NCI-H1417 treated with DMSO at 0.1 percent for 48 hours (cell line): ENCODE measurements around the gene POLQ.
"Not testable (repeated sequence)": the region's sequence is repeated elsewhere in the genome, so short reads cannot be mapped to it uniquely, and the experiment has no call there.

Experiments used
- DNase-seq: peaks from one replicate; lab custom pipeline; 2025; lab: John Stamatoyannopoulos, UW

POLQ gene

DNA sequence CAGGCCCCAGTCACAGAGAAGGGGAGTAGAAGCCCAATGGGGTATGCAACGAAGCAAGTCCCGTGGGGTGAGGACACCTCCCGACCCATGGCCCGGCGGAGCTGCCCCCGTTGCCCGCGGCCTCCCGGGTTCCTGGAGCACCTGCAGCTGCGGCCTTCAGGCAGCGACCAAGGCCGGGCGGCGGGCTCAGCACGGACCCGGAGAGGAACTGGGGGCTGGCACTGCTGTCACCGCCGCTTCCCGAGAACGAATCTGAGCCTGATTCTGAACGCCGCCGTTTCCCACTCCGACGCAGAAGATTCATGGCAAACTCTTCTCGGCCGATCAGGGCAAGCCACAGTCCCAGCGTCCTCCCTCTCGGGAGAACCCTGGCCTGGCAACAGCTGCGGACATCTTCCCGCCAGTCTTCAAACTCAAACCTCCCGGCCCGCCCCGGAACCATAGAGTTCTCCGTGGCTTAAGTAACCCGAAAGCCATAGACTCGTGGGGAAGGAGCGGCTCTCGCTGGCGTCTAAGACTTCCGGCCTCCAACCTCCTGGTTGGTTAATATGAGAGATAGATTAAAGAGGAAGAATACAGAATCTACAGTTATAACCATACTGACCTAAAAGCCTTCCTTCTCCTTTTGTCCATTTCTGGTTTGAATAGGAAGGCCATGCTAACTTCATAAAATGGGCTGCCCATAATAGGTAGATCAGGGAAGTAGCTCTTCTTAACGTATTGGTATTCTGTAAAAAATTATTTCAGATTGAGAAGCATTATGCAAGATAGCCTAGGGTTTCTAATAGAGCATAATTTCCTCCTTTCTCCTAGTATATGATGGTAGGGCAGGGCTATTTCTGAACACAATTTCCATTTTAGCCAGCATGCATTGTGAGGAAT, at the start of gene POLQ:
Gene POLQ (minus strand): TSS at position 415 of the 882 bp plus-strand sequence. CDS start 111 bp downstream, at position 304.
- DNase-seq: peak; percentile 67

DNA sequence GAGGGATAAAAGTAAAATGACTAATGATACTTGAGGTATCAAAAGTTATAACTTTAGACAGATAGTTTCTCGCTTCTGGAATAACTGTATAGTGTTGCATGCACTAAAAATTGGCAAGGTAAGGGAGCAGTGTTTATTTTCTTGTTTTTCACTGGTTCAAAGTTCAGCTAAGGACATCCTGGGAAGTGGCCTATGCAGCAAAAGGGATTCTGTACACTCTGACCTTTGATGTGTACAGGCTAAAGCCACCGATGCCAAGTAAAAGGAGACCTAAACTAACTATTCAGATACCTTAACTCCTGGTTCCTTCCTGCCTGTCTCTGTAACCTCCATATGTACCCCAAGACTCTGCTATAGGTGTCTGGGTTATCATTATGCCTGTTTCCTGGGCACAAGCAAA, 49.1 kb upstream of the POLQ start:
- no peak for DNase-seq

GRCh38 chr3:121593806-121594205, 48.0 kb upstream of the POLQ start:
- DNase-seq: not testable (repeated sequence)

DNA sequence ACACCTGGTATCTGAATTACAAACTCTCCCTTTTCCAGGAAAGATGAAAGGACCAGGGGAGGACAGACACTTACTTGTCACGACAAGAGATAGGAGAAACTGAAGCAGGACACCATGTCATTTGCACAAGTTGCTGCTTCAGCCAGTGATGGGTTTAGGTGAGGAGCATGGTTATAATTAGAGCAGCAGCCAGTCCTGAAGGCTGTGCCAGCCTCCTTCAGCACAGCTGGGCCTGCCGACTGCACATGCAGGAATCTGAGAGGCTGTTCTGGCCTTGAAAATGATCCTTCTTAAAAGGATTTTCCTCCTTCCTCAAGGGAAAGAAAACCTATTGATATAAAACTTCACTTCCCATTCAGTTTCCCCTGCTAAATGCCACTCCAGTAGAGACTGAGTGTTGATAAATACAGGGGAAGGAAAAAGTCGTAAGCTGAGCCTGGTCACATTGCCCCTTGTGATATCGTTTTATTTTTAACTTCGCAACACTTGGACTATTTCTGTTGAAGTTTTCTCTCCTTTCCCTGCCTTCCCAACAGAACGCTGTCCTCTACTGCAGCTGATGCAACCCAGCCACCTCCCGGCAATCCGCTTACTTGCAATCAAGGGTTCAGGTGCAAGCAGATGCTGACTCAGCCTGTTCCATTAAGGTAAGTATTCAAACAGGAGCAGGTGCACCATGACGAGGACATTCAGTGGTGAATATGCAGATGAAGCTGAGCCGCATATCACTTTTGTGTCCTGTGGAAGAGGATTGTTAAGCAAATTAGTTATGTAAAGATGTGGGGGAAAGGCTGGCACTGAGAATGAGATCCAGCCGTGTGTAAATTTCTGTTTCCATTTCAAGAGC, 47.3 kb upstream of the POLQ start, which contains the start of gene FBXO40:
Gene FBXO40 (plus strand): TSS at position 524 of the 847 bp plus-strand sequence. CDS start 27,197 bp downstream, outside the sequence.
- DNase-seq: peak; percentile 47

DNA sequence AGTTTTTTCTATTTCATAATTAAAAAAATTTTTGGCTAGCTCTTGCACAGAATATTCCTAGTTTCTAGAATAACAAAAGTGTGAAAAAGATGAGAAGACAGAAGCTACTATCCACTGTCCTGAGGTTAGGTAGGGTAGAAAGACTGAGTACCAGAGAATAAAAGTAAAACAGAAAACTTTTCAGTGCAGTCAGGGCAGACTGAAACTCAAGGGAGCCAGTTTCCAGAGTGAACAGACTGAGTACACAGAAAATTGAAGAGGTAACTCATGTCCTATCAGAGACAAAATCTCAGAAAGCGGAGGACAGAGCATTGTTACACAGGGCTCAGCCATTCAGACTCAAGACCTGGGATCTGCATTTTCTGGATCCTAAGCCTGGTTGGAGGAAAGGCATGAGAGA, 38.6 kb upstream of the POLQ start:
- DNase-seq: no peak

DNA sequence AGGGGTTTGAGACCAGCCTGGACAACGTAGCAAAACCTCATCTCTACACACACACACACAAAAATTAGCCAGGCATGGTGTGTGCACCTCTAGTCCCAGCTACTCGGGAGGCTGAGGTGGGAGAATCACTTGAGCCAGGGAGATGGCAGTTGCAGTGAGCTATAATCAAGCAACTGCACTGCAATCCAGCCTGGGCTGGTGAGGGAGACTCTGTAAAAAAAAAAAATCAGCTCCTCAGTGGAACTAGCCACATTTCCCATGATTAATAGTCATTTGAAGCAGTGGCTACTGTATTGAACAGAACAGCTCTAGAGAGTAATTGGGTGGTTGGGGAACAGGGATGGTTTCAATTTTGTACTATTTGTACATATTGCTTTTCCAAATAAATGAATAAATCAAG, 35.9 kb upstream of the POLQ start:
- no peak for DNase-seq

GRCh38 chr3:121574449-121574848, 28.7 kb upstream of the POLQ start:
- no peak for DNase-seq

DNA sequence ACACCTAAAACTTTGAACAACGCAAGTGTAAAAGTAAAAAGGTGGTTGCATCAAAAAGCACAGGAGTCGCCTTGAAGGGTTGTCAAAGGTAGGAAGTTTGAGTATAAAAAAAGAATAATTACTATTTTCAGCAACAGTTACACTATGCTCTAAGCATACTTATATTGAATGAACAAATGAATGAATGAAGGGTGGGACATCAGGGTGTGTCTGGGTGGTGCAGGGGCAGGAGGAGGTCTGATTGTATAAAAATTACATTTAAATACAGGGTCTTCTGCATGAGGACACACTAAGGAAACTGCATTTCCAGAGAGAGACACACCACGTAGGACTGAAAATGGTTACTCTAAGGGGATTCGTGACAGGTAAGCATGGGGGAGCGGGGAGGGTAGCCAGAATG, 21.9 kb upstream of the POLQ start, which contains the start of gene ARGFX:
Gene ARGFX (plus strand): TSS at position 301 of the 400 bp plus-strand sequence. CDS start 2,765 bp downstream, outside the sequence.
- no peak for DNase-seq

- no peak for DNase-seq
Measured at GRCh38 chr3:121566773-121567172, 21.0 kb upstream of the POLQ start.

DNA sequence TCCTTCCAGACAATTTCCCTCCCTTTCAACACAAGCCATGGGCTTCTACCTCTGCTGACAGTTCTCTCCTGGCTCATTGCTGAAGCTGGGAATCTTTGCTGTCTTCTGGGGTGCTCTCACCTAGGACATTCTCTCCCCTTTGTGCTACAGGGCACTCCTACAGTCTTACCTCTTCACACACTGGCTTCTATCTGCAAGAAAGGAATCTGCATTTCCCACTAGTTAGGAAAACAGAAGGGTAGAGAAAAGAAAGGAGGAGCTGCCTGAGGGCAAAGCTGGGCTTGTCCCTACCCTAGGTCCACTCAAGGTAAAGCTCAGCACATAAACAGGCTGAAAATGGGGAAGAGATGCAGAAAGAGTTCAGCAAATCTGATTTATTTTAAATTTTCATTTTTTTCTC, 16.4 kb upstream of the POLQ start:
- no peak for DNase-seq

- no peak for DNase-seq
Measured at GRCh38 chr3:121557426-121557934, 11.7 kb upstream of the POLQ start.

DNA sequence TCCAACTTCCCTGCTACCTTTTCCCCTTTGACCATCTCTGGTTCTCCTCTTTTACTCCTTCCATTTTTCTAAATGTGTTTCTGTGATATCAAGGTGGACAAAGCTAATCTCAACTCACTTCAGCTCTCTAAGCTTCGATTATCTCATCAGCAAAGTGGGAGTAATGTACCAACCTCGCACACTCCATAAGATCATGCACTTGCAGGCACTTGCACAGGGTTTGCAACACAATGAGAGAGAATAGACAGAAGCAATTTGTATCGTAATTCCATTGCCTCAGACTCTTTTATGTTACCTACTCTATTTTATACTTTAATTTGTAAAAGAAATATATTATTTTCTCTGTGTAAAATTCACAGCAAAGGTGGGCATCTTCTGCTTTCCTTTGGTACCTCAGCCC, 7.0 kb upstream of the POLQ start:
- DNase-seq: no peak

DNA sequence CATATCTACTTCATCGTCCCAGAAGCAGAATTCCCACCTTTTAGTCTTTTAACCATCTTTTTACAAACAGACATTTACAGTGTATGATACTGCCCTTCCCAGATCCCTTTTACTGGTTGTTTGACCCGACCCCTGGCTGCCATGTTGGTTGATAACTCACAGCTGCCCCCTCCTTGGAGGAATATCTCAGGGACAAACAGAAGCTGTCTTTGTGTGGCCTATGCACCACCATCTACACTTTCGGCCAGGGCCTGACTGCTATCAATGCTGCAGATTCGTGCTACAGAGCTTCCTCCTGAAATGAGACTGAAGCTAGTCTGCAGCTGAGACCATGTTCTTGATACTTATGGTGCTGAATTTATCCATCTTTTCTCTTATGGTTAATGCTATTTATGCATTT, 6.6 kb upstream of the POLQ start:
- no peak for DNase-seq

DNA sequence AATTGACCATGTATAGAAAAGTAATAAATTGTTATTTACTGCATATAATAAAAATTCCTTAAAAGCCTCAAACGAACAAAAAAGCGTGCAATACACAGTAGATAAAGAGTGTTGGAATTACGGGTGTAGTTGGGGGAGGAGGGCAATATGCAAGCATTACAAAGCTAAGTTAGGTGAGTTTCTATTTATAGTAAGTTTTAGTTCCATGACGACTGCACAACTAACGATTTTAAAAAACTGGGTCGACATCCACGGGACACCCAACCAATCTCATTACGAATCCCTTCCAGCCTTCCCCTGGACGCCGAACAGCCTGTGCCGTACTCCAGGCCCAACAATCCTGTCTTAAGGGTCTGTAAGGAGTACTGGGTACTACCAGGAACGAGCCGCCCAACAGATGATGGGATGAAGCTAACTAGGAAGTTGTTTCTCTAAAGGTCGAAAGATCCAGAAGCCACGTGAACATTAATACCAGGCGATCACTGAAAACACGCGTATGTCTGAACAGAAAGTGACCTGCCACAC, 677 bp downstream of the POLQ start:
- no peak for DNase-seq

- no peak for DNase-seq
Measured at GRCh38 chr3:121542924-121543323, 2.9 kb downstream of the POLQ start.

GRCh38 chr3:121531269-121531668, 14.5 kb downstream of the POLQ start:
- DNase-seq: no peak

GRCh38 chr3:121529308-121529707, 16.5 kb downstream of the POLQ start:
- no peak for DNase-seq

DNA sequence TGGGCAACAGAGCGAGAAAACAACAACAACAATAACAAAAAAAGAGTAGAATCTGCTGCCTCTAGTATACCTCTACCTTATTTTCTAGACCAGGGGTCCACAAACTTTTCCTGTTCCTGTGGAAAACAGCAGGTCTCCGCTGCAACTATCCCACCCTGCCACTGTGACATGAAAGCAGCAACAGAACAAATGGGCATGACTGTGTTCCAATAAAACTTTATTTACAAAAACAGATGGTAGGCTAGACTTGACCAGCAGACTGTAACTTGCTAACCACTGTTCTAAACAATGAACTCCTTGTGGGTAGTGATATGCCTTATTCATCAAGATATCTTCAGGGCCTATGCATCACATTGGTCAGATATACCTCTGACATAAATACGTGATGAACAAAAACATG, 25.3 kb downstream of the POLQ start:
- DNase-seq: no peak

DNA sequence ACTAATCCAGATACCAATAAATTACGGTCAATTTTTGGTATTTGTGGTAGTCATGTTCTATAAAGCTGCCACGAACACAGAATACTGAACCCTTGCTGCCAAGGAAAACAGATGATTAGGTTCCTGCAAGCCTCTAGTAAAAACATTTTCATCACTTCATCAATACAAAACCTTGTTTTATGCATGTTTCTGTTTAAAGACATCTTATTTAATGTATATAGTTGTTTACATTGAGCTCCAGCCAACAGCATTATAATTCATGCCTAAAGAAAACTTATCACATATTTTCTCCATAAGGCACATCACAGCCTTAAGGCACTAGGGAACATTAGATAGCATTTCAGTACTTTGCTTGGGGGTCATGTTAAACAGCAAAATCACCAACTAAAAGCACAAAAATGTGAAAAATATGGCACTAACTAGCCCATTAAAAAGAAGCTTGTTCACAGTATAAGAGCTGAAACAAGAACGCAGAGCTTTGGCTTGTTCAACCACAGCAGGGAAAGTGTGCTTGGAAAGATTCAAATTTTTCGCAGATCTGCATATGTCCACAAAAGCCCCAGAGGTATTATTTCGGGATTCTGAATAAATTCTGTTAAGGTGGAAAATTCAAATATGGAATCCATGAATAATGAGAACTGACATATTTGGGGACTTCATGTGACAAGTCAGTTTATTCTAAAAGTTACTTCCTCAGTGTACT, 27.7 kb downstream of the POLQ start:
- DNase-seq: no peak

DNA sequence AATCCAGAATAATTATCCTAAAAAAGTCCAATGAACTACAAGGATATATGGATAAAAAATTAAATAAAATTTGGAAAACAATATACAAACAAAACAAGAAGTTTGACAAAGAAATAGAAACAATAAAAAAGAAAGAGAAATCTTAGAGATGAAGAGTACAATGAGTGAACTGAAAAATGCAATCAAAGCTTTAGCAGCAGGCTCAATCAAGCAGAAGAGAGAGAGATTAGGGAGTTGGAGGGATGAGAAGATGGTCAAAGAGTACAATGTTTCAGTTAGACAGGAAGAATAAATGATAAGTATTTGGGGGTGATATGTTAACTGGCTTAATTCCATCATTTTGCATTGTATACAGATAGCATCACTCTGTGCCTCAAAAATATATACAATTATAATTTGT, 29.9 kb downstream of the POLQ start:
- DNase-seq: no peak

DNA sequence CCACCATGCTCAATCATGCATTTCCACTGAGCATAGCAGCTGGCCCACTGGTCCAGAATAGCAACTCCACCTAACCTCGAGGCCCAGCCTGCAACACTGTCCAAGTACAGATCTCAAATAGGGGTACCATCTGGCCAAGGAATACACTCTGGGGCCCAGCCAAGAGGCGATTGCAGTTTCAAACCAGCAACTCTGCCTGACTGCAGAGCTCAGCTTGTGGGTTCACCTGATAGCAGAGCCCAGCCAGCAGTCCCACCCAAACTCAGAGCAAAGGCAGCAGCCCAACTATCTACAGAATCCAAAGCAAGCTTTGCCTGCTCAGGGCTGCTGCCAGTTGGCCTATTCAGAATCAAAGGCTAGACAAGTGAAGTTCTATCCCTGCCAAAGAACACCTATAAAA, 30.5 kb downstream of the POLQ start:
- no peak for DNase-seq

GRCh38 chr3:121514496-121514895, 31.3 kb downstream of the POLQ start:
- DNase-seq: no peak
